WTC11 (cell line): ENCODE data around the gene ALDH9A1. TPM values are rescaled to one million over a fixed set of nuclear protein-coding genes. Genes with fewer than 3 reads are reported as not detected.

Source experiments
- ATAC-seq: fragments of 200-7000 bp; cut with Tn5 transposase; 2 replicates; pipeline ENCODE4 v1.10.0; 2021; ENCODE audit warnings: mild to moderate bottlenecking, moderate library complexity
- CTCF ChIA-PET: fragments of 300-600 bp; sonication (Branson Sonifier 250); formaldehyde crosslinking; loops from one replicate; lab custom pipeline; 2021; ENCODE audit warnings: antibody characterized with exemption; lab: Charles Lee
- POLR2A ChIA-PET: fragments of 350-600 bp; sonication (Branson Sonifier 250); formaldehyde crosslinking; loops from one replicate; lab custom pipeline; 2021; ENCODE audit warnings: antibody characterized with exemption; lab: Charles Lee
- DNase-seq: peaks from one replicate; pipeline ENCODE4 v3.0.0; 2021; ENCODE audit warnings: low spot score
- H3K27ac Mint-ChIP-seq: 2 replicates; pipeline ENCODE4 v1.8.0; 2021; ENCODE audit warnings: mixed read lengths
- H3K27me3 Mint-ChIP-seq: 2 replicates; pipeline ENCODE4 v1.8.0; 2021; ENCODE audit warnings: low read depth, mild to moderate bottlenecking, moderate library complexity, mixed read lengths
- H3K36me3 Mint-ChIP-seq: 2 replicates; pipeline ENCODE4 v1.8.0; 2021; ENCODE audit warnings: mixed read lengths
- H3K4me1 Mint-ChIP-seq: 2 replicates; pipeline ENCODE4 v1.8.0; 2022; ENCODE audit warnings: mixed read lengths
- H3K4me3 Mint-ChIP-seq: 2 replicates; pipeline ENCODE4 v1.8.0; 2021; ENCODE audit warnings: mild to moderate bottlenecking, moderate library complexity, mixed read lengths
- H3K9me3 Mint-ChIP-seq: 2 replicates; pipeline ENCODE4 v1.8.0; 2021; ENCODE audit warnings: mixed read lengths
- CBFB ChIP-seq: sonication (generic); formaldehyde crosslinking; IDR thresholded peaks from 2 replicates; pipeline ENCODE4 v1.8.1; 2022; ENCODE audit warnings: mild to moderate bottlenecking, low read depth, missing genetic modification reagents
- CREB1 ChIP-seq: sonication (generic); formaldehyde crosslinking; IDR thresholded peaks from 2 replicates; pipeline ENCODE4 v1.8.0; 2023; ENCODE audit warnings: mild to moderate bottlenecking, missing genetic modification reagents
- ELF4 ChIP-seq: sonication (generic); formaldehyde crosslinking; IDR thresholded peaks from 2 replicates; pipeline ENCODE4 v1.8.1; 2022; ENCODE audit warnings: low read depth, mild to moderate bottlenecking, moderate library complexity, missing genetic modification reagents
- EMX1 ChIP-seq: fragments of 250-450 bp; sonication (Bioruptor Pico); IDR thresholded peaks from 2 replicates; pipeline ENCODE4 v1.8.0; 2021; ENCODE audit warnings: mild to moderate bottlenecking
- FOXK1 ChIP-seq: sonication (generic); formaldehyde crosslinking; IDR thresholded peaks from 2 replicates; pipeline ENCODE4 v1.8.0; 2022; ENCODE audit warnings: mild to moderate bottlenecking, moderate library complexity, missing genetic modification reagents
- FOXP1 ChIP-seq: sonication (generic); formaldehyde crosslinking; IDR thresholded peaks from 2 replicates; pipeline ENCODE4 v1.8.0; 2022; ENCODE audit warnings: missing genetic modification reagents, mild to moderate bottlenecking, moderate library complexity, borderline replicate concordance
- GABPB1 ChIP-seq: sonication (generic); formaldehyde crosslinking; IDR thresholded peaks from 2 replicates; pipeline ENCODE4 v1.8.1; 2023; ENCODE audit warnings: mild to moderate bottlenecking, missing genetic modification reagents
- IRF2 ChIP-seq: sonication (generic); formaldehyde crosslinking; IDR thresholded peaks from 2 replicates; pipeline ENCODE4 v1.8.0; 2022; ENCODE audit warnings: low read depth, missing genetic modification reagents, borderline replicate concordance
- MYBL2 ChIP-seq: sonication (generic); formaldehyde crosslinking; IDR thresholded peaks from 2 replicates; pipeline ENCODE4 v1.8.1; 2023; ENCODE audit warnings: mild to moderate bottlenecking, moderate library complexity, missing genetic modification reagents
- NR1H2 ChIP-seq: sonication (generic); formaldehyde crosslinking; IDR thresholded peaks from 2 replicates; pipeline ENCODE4 v1.9.0; 2021; ENCODE audit warnings: mild to moderate bottlenecking, moderate library complexity, missing genetic modification reagents
- NR2C2 ChIP-seq: sonication (generic); formaldehyde crosslinking; IDR thresholded peaks from 2 replicates; pipeline ENCODE4 v1.8.0; 2022; ENCODE audit warnings: mild to moderate bottlenecking, missing genetic modification reagents
- OVOL2 ChIP-seq: fragments of 250-450 bp; sonication (Bioruptor Pico); IDR thresholded peaks from 2 replicates; pipeline ENCODE4 v1.9.0; 2021; ENCODE audit warnings: mild to moderate bottlenecking, borderline replicate concordance
- RELA ChIP-seq: sonication (generic); formaldehyde crosslinking; IDR thresholded peaks from 2 replicates; pipeline ENCODE4 v1.8.1; 2022; ENCODE audit warnings: missing genetic modification reagents, mild to moderate bottlenecking, borderline replicate concordance
- TCF7 ChIP-seq: sonication (generic); formaldehyde crosslinking; IDR thresholded peaks from 2 replicates; pipeline ENCODE4 v1.8.0; 2022; ENCODE audit warnings: mild to moderate bottlenecking, low read depth, missing genetic modification reagents, moderate library complexity
- ZBTB21 ChIP-seq: sonication (generic); formaldehyde crosslinking; IDR thresholded peaks from 2 replicates; pipeline ENCODE4 v1.8.1; 2023; ENCODE audit warnings: mild to moderate bottlenecking, missing genetic modification reagents, borderline replicate concordance
- total RNA-seq: library from RNA; stranded (reverse); gene quantifications from 3 replicates; pipeline ENCODE4 v1.2.3, GENCODE V29; 2021
- TF ChIP-seq, protein P1 (sequence below): sonication (generic); formaldehyde crosslinking; IDR thresholded peaks from 2 replicates; pipeline ENCODE4 v1.8.1; 2022; ENCODE audit warnings: low read depth, mild to moderate bottlenecking, moderate library complexity, missing genetic modification reagents, borderline replicate concordance
- TF ChIP-seq, protein P2 (sequence below): sonication (generic); formaldehyde crosslinking; IDR thresholded peaks from 2 replicates; pipeline ENCODE4 v1.8.0; 2022; ENCODE audit warnings: mild to moderate bottlenecking, missing genetic modification reagents
- TF ChIP-seq, protein P3 (sequence below): sonication (generic); formaldehyde crosslinking; IDR thresholded peaks from 2 replicates; pipeline ENCODE4 v1.8.1; 2023; ENCODE audit warnings: mild to moderate bottlenecking, missing genetic modification reagents, moderate library complexity
- TF ChIP-seq, protein P4 (sequence below): fragments of 250-450 bp; sonication (Bioruptor Pico); IDR thresholded peaks from 2 replicates; pipeline ENCODE4 v1.8.0; 2021; ENCODE audit warnings: mild to moderate bottlenecking
- TF ChIP-seq, protein P5 (sequence below): sonication (generic); formaldehyde crosslinking; IDR thresholded peaks from 2 replicates; pipeline ENCODE4 v1.8.1; 2023; ENCODE audit warnings: mild to moderate bottlenecking, moderate library complexity, missing genetic modification reagents

Gene ALDH9A1
- total RNA-seq, 1 experiment from 2014 or later: 51.9 TPM

DNA sequence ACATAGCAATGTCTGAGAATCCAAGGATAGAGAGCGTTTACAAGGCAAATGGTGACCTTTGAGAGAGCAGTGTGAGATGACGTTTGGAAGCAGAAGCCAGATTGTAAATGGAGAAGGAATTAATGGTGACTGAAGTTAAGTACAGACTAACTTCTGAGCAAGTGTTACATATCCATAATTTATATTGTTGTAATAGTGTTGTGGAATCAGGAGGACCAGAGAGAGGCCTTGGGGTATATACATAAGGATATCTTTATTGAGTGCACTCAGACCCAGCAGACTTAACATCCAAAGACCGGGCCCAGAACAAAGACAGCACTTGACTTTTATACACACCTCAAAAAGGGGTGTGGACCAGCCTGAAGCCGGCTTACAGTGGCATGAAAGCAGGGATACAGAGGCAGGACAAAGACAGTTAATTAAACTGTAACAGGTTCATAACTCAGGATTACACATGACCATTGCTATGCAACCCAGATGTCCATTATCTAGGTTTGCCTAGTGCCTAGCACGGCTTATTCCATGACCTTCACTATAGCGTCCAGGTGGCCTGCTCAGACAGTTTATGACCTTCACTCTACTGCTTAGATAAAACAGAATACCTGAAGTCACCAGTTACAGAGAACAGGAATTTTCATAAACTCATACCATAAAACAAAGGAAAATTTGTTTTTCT lies 70.1 kb downstream of the ALDH9A1 start (continued):
- TF ChIP-seq, protein P1, sequence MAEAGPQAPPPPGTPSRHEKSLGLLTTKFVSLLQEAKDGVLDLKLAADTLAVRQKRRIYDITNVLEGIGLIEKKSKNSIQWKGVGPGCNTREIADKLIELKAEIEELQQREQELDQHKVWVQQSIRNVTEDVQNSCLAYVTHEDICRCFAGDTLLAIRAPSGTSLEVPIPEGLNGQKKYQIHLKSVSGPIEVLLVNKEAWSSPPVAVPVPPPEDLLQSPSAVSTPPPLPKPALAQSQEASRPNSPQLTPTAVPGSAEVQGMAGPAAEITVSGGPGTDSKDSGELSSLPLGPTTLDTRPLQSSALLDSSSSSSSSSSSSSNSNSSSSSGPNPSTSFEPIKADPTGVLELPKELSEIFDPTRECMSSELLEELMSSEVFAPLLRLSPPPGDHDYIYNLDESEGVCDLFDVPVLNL (CRISPR knock-in tag): no peak
- TF ChIP-seq CREB1 (CRISPR knock-in tag): no peak
- TF ChIP-seq, protein P2, sequence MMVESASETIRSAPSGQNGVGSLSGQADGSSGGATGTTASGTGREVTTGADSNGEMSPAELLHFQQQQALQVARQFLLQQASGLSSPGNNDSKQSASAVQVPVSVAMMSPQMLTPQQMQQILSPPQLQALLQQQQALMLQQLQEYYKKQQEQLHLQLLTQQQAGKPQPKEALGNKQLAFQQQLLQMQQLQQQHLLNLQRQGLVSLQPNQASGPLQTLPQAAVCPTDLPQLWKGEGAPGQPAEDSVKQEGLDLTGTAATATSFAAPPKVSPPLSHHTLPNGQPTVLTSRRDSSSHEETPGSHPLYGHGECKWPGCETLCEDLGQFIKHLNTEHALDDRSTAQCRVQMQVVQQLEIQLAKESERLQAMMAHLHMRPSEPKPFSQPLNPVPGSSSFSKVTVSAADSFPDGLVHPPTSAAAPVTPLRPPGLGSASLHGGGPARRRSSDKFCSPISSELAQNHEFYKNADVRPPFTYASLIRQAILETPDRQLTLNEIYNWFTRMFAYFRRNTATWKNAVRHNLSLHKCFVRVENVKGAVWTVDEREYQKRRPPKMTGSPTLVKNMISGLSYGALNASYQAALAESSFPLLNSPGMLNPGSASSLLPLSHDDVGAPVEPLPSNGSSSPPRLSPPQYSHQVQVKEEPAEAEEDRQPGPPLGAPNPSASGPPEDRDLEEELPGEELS (CRISPR knock-in tag): no peak
- no peak for TF ChIP-seq RELA (CRISPR knock-in tag)
- TF ChIP-seq NR2C2 (CRISPR knock-in tag): no peak
- TF ChIP-seq NR1H2 (CRISPR knock-in tag): no peak
- TF ChIP-seq EMX1 (CRISPR knock-in tag): no peak

DNA sequence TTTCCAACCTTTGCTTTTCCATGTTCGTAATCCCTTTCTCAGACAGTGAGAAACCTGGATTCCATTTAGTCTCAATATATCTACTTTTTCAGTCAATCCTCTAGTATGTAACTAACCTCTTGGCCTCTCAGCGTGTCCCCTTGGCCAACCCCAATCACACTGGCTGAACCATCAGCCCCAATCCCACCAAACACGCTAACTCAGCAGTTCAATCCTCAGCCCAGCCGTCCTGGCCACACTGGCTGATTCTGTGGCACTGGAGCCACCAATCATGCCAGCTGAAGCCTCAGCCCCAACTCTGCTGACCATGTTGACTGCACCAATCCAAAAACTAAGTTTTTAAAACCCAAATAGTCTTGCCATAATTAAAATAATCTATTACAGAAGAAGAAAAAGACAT lies 73.9 kb downstream of the ALDH9A1 start:
- ChIA-PET CTCF (no interaction called here), POLR2A (no interaction called here)
- no peak overlapping the region for H3K27ac Mint-ChIP-seq
- H3K4me1 Mint-ChIP-seq: peaks cover 12% of the 10 kb centered on the region
- H3K9me3 Mint-ChIP-seq: no peaks in the 10 kb centered on the region
- H3K4me3 Mint-ChIP-seq: no peak overlapping the region
- ATAC-seq (no peak), DNase-seq (no peak)
- H3K27me3 Mint-ChIP-seq: no peaks in the 10 kb centered on the region; the same call in 1 of the 2 replicates
- no peaks in the 10 kb centered on the region for H3K36me3 Mint-ChIP-seq
- TF ChIP-seq CREB1 (CRISPR knock-in tag) (no peak), CBFB (CRISPR knock-in tag) (no peak), OVOL2 (CRISPR knock-in tag) (no peak), MYBL2 (CRISPR knock-in tag) (no peak), GABPB1 (CRISPR knock-in tag) (no peak), ELF4 (CRISPR knock-in tag) (no peak), ZBTB21 (CRISPR knock-in tag) (no peak), TCF7 (no peak), IRF2 (no peak), FOXK1 (CRISPR knock-in tag) (no peak), FOXP1 (CRISPR knock-in tag) (no peak), NR2C2 (CRISPR knock-in tag) (no peak)
- TF ChIP-seq, protein P3, sequence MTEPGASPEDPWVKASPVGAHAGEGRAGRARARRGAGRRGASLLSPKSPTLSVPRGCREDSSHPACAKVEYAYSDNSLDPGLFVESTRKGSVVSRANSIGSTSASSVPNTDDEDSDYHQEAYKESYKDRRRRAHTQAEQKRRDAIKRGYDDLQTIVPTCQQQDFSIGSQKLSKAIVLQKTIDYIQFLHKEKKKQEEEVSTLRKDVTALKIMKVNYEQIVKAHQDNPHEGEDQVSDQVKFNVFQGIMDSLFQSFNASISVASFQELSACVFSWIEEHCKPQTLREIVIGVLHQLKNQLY (CRISPR knock-in tag): no peak
- TF ChIP-seq, protein P4, sequence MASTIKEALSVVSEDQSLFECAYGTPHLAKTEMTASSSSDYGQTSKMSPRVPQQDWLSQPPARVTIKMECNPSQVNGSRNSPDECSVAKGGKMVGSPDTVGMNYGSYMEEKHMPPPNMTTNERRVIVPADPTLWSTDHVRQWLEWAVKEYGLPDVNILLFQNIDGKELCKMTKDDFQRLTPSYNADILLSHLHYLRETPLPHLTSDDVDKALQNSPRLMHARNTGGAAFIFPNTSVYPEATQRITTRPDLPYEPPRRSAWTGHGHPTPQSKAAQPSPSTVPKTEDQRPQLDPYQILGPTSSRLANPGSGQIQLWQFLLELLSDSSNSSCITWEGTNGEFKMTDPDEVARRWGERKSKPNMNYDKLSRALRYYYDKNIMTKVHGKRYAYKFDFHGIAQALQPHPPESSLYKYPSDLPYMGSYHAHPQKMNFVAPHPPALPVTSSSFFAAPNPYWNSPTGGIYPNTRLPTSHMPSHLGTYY (CRISPR knock-in tag): no peak
- TF ChIP-seq, protein P5, sequence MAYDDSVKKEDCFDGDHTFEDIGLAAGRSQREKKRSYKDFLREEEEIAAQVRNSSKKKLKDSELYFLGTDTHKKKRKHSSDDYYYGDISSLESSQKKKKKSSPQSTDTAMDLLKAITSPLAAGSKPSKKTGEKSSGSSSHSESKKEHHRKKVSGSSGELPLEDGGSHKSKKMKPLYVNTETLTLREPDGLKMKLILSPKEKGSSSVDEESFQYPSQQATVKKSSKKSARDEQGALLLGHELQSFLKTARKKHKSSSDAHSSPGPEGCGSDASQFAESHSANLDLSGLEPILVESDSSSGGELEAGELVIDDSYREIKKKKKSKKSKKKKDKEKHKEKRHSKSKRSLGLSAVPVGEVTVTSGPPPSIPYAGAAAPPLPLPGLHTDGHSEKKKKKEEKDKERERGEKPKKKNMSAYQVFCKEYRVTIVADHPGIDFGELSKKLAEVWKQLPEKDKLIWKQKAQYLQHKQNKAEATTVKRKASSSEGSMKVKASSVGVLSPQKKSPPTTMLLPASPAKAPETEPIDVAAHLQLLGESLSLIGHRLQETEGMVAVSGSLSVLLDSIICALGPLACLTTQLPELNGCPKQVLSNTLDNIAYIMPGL (CRISPR knock-in tag): no peak
- TF ChIP-seq, all 79 proteins: peak for 0
